HEK293 (cell line): Measurements from ENCODE around the gene UGT1A1.

ENCODE experiments used
- MZF1 ChIP-seq: fragments of 450-650 bp; formaldehyde crosslinking; IDR thresholded peaks from 2 replicates; pipeline ENCODE4 v1.5.1; 2017; ENCODE audit warnings: missing biosample characterization, missing genetic modification characterization, borderline replicate concordance
- ZNF596 ChIP-seq: fragments of 450-650 bp; IDR thresholded peaks from 2 replicates; pipeline ENCODE4 v1.5.0; 2018; ENCODE audit warnings: missing biosample characterization, mild to moderate bottlenecking, missing genetic modification characterization, moderate library complexity
- ZNF768 ChIP-seq: fragments of 450-650 bp; formaldehyde crosslinking; IDR thresholded peaks from 2 replicates; pipeline ENCODE4 v1.5.1; 2018; ENCODE audit warnings: missing biosample characterization, mild to moderate bottlenecking, missing genetic modification characterization

DNA sequence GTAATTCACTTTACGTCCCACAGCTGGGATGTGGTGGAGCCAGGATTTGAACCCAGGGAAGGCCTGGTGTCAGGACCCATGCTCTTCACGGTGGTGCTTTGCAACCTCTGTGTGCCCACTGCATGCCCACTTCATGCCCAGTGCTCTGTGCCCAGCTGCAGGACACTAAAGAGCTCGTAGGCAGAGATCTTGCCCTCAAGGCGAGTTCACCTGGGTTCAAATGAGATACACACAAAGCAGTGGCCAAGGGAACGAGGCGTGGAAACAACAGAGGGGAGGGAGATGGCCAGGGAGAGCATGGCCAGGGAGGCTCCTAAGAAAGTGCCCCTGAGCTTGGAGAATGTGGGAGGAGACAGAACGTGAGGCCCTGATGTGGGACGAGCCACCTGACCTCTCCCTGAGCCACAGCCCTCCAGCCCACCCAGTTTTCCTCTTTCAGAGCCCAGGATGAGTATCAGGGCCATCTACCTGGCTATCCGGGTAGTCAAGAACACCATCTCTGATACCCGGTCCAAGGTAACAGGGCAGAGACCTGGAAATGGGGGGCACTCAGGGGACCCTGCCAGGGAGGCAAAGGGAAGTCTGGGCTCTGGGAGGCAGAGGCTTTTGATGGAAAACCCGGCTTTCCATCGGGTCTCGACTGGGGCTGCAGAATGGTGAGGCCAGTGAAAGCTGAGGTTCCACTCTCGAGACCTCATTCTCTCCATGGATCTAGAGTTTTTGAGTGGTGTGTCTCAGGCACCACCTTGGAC lies 38.4 kb downstream of the UGT1A1 start:
- TF ChIP-seq MZF1 (tag by site-specific recombination) (no peak), ZNF768 (tag by site-specific recombination) (no peak), ZNF596 (tag by site-specific recombination) (no peak)
